GM18951 (cell line): ENCODE results near the gene PAXX.

Experiments
- POLR2A ChIP-seq: IDR thresholded peaks from 4 replicates; pipeline ENCODE4 v1.6.1; 2011; ENCODE audit warnings: mild to moderate bottlenecking; ENCODE audit not compliant: insufficient read length, insufficient read depth; ENCODE audit errors: extremely low read depth
- in situ Hi-C: fragments of 300-500 bp; cut with MboI; formaldehyde crosslinking; loops from one replicate; pipeline ENCODE4 v1.12.0; 2022; ENCODE audit warnings: low sequenced_read_pairs, mixed read lengths, inconsistent platforms; ENCODE audit not compliant: unreplicated experiment

PAXX gene

DNA sequence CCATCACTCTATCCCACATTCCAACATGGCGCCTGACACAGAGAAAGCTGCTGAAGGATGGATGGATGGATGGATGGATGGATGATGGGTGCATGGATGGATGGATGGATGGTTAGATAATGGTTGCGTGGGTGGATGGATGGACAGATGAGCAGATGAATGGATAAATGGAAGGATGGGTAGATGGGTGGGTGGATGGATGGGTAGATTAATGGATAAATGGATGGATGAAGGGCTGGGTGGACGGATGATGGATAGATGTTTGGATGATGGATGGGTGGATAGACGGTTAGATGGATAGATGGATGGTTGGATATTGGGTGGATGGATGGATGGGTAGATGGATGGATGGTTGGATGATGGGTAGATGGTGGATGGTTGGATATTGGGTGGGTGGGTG lies 35.6 kb upstream of the PAXX start:
- in situ Hi-C loops = no loop called here
- TF ChIP-seq POLR2A = no peak

DNA sequence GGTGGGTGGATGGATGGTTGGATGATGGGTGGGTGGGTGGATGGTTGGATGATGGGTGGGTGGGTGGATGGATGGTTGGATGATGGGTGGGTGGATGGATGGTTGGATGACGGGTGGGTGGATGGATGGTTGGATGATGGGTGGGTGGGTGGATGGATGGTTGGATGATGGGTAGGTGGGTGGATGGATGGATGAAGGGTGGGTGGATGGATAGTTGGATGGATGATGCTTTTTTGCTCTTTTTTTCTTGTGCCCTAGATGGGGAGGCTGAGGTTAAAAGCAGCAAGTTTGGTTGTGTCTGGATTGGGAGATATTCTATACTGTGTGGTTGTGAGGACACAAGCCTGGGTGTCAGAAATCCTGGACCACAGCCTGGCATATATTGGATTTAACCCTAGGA lies 34.8 kb upstream of the PAXX start:
- in situ Hi-C loops = no loop called here
- no peak for TF ChIP-seq POLR2A

DNA sequence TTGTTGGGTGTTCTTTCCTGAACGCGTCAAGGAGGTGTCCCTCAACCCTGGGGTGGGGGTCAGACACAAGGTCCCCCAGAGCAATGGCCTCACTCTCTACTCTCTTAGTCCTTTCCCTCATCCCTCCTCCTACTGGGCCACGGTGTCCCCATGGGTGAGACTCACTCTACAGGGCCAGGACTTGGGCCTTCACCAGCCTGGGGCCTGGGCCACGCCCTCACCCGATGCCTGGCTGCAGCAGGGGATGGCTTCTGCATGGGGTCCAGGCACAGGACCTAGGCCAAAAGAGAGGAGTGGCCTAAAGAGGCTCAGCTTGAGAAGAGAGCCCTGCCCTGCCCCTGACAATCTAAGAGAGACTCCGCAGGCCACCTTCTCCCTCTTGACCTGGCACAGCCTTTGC lies 34.3 kb upstream of the PAXX start:
- in situ Hi-C loops = no loop called here

GRCh38 chr9:136958473-136958872 lies 33.7 kb upstream of the PAXX start:
- TF ChIP-seq POLR2A = no peak
- in situ Hi-C loops = no loop called here

More for the DNA sequence above, 34.3 kb upstream of the PAXX start:
- no peak for TF ChIP-seq POLR2A

GRCh38 chr9:136958898-136959850 lies 33.0 kb upstream of the PAXX start:
- in situ Hi-C loops = no loop called here
- no peak for TF ChIP-seq POLR2A

DNA sequence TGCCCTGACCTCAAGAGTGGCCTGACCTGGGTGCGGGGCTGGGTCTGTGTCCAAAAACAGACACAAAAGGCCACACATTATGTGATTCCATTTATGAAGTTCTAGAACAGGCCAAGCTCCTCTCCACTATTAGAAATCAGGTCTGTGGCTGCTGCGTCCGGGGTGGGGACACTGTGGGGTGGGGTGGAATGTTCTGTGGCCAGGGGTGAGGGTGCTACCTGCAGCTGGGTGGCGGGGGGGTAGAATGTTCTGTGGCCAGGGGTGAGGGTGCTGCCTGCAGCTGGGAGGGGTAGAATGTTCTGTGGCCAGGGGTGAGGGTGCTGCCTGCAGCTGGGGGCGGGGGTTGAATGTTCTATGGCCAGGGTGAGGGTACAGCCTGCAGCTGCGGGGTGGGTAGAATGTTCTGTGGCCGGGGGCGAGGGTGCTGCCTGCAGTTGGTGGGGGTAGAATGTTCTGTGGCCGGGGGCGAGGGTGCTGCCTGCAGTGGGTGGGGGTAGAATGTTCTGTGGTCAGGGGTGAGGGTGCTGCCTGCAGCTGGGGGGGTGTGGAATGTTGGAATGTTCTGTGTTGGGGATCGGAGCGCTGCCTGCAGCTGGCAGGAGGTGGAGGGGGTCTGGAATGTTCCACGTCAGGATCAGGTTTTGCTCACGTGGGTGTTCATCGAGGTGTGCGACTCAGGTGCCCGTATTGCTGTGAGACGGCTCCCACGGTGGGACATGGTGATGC lies 31.8 kb upstream of the PAXX start:
- in situ Hi-C loops = no loop called here

GRCh38 chr9:136960938-136961275 lies 31.3 kb upstream of the PAXX start:
- in situ Hi-C loops = no loop called here
- TF ChIP-seq POLR2A = no peak

More for the DNA sequence above, 31.8 kb upstream of the PAXX start:
- no peak for TF ChIP-seq POLR2A

DNA sequence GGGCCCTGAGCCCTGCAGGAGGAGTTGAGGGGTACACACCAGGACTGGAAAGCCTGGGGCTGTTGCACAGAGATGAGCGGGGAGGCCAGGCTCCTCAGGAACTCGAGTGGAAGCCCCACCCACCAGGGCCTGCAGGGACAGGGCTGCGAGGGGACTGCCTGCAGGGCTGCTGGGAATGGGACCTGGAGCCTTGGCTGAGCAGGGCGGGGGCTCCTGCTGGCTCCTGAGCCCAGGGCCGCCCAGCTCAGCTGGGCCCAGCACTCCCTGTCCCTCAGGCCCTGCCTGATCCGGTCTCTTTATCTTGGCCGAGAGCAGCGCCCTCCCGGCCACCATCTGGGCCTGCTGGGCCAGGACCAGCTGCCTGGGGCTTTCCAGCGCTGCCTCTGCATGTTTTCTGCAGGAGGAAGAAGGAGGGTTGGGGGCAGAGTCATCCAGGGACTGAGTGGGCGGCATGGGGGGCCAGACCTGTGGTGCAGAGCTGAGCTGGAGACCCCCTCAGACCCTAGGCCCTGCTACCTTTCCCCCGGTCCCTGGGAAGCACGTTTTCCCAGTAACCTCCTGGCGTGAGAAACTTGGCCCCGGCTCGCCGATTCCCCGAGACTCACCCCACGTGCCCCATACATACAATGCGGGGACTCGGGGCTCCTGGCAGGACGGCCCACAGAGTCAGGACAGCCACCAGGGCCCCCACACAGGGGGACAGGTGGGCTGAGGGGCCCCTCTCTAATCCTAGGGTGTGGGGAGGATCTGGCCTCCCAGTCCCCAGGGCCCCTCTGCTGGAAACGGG lies 30.8 kb upstream of the PAXX start:
- in situ Hi-C loops = no loop called here
- no peak for TF ChIP-seq POLR2A

GRCh38 chr9:136962163-136962562 lies 30.1 kb upstream of the PAXX start:
- no peak for TF ChIP-seq POLR2A
- in situ Hi-C loops = no loop called here

DNA sequence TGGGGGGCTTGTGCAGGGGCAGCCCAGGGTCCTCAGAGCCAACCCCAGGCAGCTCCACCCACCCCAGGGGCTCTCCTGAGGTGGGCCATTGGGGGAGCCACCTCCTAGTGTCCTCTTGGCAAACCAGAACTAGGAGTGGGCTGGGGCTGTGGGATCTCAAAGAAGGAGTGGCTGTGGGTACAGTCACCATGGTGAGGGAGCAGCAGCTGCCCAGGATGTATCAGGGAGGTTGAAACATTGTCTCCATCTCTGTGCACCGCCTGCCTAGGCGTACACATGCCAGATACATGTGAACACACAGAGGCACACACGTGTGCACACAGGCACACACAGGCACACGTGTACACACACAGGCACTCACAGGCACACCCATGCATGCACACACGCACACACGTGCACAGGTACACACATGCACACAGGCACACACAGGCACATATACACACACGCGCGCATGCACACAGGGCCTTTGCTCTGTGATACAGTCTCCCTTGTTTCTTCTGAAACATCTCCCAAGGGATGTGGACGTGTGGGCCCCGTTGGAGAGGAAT lies 29.4 kb upstream of the PAXX start:
- no peak for TF ChIP-seq POLR2A

GRCh38 chr9:136963341-136963740 lies 28.9 kb upstream of the PAXX start:
- in situ Hi-C loops = no loop called here
- TF ChIP-seq POLR2A = no peak

More for the DNA sequence above, 29.4 kb upstream of the PAXX start:
- in situ Hi-C loops = no loop called here

DNA sequence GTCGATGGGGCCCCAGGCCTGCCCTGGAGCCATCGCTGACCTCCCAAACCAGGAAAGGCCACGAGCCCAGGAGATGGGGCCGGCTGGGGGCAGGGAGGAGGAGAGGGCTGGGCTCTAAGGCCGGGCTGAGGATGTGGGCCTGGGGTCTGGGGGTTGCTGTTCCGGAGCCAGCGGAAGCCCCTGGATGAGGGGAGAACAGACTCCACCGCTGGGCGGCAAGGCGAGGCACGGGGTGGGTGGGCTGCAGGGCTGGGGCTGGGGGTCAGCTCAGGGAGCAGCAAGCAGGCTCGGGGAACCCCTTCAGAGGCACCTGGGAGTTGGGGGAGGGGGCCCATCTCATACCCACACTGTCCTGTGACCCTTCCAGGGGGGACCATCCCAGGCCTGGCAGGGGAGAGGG lies 28.5 kb upstream of the PAXX start:
- in situ Hi-C loops = no loop called here
- no peak for TF ChIP-seq POLR2A

GRCh38 chr9:136964171-136964689 lies 28.0 kb upstream of the PAXX start:
- in situ Hi-C loops = no loop called here
- no peak for TF ChIP-seq POLR2A
